ENCODE data around the gene ACTL7A.

DNA sequence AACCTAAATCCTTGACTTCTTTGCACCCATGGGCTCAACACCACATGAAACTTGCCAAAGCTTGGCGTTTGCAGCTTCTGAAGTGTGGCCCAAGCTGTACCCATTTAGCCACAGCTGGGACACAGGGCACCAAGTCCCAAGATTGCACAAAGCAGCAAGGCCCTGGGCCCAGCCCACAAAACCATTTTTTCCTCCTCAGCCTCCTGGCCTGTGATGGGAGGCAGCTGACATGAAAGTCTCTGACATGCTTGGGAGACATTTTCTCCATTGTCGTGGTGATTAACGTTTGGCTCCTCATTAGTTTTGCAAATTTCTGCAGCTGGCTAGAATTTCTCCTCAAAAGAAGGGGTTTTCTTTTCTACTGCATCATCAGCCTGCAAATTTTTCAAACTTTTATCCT, 38.2 kb upstream of the ACTL7A start:
- TF ChIP-seq, protein P1, sequence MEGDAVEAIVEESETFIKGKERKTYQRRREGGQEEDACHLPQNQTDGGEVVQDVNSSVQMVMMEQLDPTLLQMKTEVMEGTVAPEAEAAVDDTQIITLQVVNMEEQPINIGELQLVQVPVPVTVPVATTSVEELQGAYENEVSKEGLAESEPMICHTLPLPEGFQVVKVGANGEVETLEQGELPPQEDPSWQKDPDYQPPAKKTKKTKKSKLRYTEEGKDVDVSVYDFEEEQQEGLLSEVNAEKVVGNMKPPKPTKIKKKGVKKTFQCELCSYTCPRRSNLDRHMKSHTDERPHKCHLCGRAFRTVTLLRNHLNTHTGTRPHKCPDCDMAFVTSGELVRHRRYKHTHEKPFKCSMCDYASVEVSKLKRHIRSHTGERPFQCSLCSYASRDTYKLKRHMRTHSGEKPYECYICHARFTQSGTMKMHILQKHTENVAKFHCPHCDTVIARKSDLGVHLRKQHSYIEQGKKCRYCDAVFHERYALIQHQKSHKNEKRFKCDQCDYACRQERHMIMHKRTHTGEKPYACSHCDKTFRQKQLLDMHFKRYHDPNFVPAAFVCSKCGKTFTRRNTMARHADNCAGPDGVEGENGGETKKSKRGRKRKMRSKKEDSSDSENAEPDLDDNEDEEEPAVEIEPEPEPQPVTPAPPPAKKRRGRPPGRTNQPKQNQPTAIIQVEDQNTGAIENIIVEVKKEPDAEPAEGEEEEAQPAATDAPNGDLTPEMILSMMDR (IDR thresholded peaks at IDR 0.05): no peak
- no peak for TF ChIP-seq POLR2A (IDR thresholded peaks at IDR 0.05)
